A549 treated with DMSO at 1 μM for 4 hours (cell line): ENCODE data around the gene TARS2. TPM values are rescaled to one million over a fixed set of nuclear protein-coding genes. Genes with fewer than 3 reads are reported as not detected.

Source experiments
- total RNA-seq: library from RNA; stranded (reverse); fragments of 200-300 nt; extraction: Qiagen RNA extraction; gene quantifications from 5 replicates; pipeline ENCODE4 v1.2.3, GENCODE V29; 2022; ENCODE audit warnings: low read depth

The TARS2 gene
- total RNA-seq, result 20.7 to 24.4 TPM (median 22.6 TPM) in 5 replicates

GRCh38 chr1:150486966-150487762 is at the start of gene TARS2:
Gene TARS2 (plus strand): TSS chr1:150487419. CDS start chr1:150487451, 32 bp downstream.

GRCh38 chr1:150507912-150508864 is 21.0 kb downstream of the TARS2 start, which contains the start of gene ECM1:
Gene ECM1 (plus strand): TSS chr1:150508109. CDS start chr1:150508210, 101 bp downstream.

DNA sequence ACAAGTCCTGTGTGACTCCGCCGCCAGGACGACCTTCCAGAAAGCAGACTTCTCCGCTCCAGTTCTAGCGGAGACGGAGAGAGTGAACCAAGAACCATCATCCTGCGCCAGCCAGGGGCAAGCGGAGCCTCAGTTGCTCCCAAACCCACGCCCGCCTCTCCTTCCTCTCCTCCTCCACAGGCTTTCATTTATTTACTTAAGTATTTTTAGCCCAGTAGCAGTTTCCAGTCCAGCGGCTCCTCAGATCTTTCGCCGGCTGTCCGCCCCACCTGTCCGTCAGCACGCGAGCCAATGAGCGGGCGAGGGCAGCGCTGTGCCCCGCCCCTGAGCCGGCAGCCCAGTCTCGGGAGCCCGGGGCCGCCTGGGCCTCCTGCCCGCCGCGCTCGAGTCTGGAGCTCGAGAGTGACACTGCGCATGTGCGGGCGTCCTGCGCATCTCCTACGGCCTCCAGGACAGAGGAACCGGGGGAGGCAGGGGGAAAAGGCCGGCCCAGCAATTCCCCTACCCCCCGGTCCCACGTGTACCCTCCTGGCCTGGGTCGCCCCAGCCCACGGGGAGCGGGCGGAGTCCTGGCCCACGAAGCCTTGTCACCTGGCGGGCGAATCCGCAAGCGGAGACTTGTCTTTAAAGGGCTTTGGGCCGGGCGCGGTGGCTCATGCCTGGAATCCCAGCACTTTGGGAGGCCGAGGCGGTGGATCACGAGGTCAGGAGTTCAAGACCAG is 28.3 kb downstream of the TARS2 start, which contains the start of gene FALEC:
Gene FALEC (plus strand): TSS at position 425 of the 722 bp plus-strand sequence.

GRCh38 chr1:150548632-150549495 is 61.6 kb downstream of the TARS2 start, which contains the start of gene ADAMTSL4:
Gene ADAMTSL4 (plus strand): TSS chr1:150549408. CDS start chr1:150552289, 2,881 bp downstream.

Other genes starting within 250 kb of the TARS2 start
- not detected in 5 replicates for gene CA14, start 229.6 kb upstream of the TARS2 start, total RNA-seq
- gene APH1A, start 218.4 kb upstream of the TARS2 start, total RNA-seq, result 129 to 138 TPM (median 132 TPM) in 5 replicates
- 0.18 to 0.44 TPM (median 0.25 TPM) in 4 of 5 replicates, not detected in the other for gene C1orf54, start 214.6 kb upstream of the TARS2 start, total RNA-seq
- 0.30 to 0.55 TPM (median 0.53 TPM) in 5 replicates for gene CIART, start 204.9 kb upstream of the TARS2 start, total RNA-seq
- gene MRPS21, start 193.6 kb upstream of the TARS2 start, total RNA-seq, result 79.5 to 91.7 TPM (median 80.4 TPM) in 5 replicates
- 50.2 to 63.2 TPM (median 58.2 TPM) in 5 replicates for gene PRPF3, start 165.9 kb upstream of the TARS2 start, total RNA-seq
- 14.1 to 17.5 TPM (median 16.5 TPM) in 5 replicates for gene RPRD2, start 123.3 kb upstream of the TARS2 start, total RNA-seq
- 2.1 to 2.7 TPM (median 2.3 TPM) in 5 replicates for gene ECM1, start 20.7 kb downstream of the TARS2 start, total RNA-seq
- 0.17 to 0.33 TPM in 2 of 5 replicates, not detected in the others for gene FALEC, start 28.3 kb downstream of the TARS2 start, total RNA-seq
- 2.0 to 3.5 TPM (median 2.9 TPM) in 5 replicates for gene ADAMTSL4, start 62.0 kb downstream of the TARS2 start, total RNA-seq
- 122 to 164 TPM (median 139 TPM) in 5 replicates for gene MCL1, start 92.2 kb downstream of the TARS2 start, total RNA-seq
- gene ENSA, start 142.2 kb downstream of the TARS2 start, total RNA-seq, result 123 to 149 TPM (median 132 TPM) in 5 replicates
- gene GOLPH3L, start 209.7 kb downstream of the TARS2 start, total RNA-seq, result 13.1 to 20.0 TPM (median 16.6 TPM) in 5 replicates
- gene HORMAD1, start 233.5 kb downstream of the TARS2 start, total RNA-seq, result 6.0 to 9.4 TPM (median 7.8 TPM) in 5 replicates